GM12874 (cell line): Measurements from ENCODE around the gene MRGPRG.

Experiments
- TF ChIP-seq, protein P1 (sequence below): IDR thresholded peaks from 2 replicates; pipeline ENCODE4 v1.5.1; 2011; ENCODE audit warnings: low read depth, mild to moderate bottlenecking, control low read depth, low read length, moderate library complexity; ENCODE audit not compliant: insufficient read depth

The MRGPRG gene

DNA sequence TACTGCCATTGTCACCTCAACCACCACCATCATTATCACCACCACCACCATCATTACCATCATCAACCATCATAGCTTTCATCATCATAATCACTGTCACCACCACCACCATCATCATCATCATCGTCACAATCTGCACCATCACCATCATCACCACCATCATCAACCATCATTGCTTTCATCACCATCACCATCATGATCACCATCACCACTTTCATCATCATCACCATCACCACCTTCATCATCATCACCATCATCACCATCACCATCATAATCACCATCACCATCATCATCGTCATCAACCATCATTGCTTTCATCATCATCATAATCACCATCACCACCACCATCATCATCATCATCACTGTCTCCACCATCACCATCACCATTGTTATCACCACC lies 44.8 kb downstream of the MRGPRG start:
- TF ChIP-seq, protein P1, sequence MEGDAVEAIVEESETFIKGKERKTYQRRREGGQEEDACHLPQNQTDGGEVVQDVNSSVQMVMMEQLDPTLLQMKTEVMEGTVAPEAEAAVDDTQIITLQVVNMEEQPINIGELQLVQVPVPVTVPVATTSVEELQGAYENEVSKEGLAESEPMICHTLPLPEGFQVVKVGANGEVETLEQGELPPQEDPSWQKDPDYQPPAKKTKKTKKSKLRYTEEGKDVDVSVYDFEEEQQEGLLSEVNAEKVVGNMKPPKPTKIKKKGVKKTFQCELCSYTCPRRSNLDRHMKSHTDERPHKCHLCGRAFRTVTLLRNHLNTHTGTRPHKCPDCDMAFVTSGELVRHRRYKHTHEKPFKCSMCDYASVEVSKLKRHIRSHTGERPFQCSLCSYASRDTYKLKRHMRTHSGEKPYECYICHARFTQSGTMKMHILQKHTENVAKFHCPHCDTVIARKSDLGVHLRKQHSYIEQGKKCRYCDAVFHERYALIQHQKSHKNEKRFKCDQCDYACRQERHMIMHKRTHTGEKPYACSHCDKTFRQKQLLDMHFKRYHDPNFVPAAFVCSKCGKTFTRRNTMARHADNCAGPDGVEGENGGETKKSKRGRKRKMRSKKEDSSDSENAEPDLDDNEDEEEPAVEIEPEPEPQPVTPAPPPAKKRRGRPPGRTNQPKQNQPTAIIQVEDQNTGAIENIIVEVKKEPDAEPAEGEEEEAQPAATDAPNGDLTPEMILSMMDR, result no peak

DNA sequence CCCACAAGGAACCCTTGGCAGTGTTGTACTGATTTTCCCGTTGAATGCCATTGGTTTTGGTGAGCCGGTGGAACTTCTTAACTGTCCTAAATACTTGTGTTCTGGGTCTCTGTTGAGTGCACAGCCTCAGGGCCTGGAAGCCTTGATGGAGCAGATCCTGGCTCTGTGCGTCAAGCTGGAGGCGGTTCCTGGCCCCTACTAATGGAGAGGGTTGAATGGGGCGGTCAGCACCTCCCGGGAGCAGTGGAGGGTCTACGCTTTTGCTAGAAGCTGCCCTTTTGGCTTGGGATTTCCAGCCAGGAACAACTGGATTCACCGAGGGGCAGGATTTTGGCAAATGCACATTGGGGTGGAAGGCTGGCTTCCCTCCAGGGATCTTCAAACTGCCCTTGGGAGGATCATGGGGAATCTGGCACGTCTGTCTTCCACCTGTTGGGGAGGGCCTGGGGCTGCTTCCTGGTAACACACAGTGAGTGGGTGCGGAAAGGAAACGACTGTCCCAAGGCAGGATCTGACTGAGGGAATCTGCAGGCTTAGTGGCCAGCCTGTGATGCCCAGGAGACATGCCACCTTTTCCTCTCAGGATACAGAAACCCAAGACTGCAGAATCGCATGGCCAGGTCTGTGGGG lies 46.6 kb downstream of the MRGPRG start:
- TF ChIP-seq, protein P1, result no peak

DNA sequence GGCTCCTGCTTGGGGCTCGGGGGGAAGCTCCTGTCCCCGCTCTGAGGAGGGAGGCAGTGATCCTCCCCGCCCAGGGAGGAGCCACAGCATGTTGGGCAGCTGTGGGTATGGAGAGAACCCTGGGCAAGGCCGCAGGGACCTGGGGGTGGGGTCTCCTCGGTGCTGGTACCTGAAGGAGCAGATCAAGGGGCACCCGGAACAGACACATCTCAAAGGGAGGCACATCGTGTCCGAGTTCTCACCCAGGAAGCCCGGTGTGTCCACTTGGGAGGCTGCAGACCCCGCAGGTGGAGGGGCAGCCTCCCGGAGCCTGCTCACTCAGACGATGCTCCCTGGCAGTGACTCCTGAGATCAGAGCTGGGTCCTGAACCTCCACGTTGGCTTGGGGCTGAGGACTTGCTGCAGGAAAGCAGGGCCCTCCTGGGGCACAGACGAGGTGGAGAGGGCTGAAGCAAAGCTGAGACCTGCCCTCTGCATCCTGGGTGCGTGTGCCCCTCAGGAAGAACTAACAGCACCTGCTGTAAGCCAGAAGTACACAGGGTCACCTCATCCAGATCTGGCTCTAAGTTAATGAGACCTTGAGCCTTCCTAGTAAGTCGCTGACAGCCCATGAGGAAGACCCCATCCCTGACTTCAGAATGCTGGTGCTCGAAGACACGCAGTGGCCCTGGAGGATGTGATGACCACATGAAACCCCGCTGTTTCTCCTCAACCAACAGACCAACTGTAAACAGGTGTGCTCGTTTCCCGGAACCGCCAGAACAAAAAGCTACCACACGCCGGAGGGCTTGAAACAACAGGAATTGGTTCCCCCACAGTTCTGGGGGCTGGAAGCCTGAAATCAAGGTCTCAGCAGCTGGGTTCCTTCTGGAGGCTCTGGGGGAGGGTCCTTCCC lies 47.6 kb downstream of the MRGPRG start:
- TF ChIP-seq, protein P1, result no peak

DNA sequence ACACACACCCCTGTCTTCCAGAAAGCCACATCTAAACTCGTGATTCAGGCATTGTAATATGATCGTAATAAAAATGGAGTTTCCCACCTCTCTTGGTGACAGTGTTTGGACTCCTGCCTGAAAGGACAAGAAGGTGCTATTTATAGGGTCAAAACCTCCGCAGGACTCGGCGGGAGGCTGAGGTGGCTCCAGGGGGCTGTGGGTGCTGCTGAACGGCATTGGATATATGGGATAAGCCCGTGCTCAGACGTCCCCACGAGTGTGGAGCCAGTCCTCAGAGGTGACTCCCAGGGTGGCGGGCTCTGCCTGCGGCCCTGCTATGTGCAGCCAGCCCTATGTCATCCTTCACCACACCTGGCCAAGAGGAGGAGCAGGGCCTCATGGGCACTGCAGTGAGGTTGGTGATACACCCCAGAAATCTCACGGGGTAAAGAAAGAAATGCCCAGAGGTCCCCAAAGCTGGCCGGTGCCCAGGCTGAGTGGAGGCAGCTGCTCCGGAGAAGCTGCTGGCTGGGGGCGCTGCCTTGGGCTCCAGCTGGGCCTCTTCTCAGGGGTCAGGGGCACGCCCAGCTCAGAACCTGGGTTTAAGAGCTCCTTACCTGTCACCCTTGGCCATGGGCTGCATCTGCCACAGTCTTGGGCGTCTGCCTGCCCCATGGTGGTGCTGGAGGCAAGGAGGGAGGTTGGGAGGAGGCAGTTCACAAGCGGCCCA lies 48.4 kb downstream of the MRGPRG start:
- TF ChIP-seq, protein P1, result no peak

GRCh38 chr11:3169255-3170043 lies 49.2 kb downstream of the MRGPRG start:
- TF ChIP-seq, protein P1, result no peak
